H9 (cell line): ENCODE data around the gene SYDE2. TPM values are rescaled to one million over a fixed set of nuclear protein-coding genes. Genes with fewer than 3 reads are reported as not detected.

Experiments
- DNase-seq: peaks from one replicate; pipeline ENCODE4 v3.0.0-alpha.2; 2017
- H2AFZ ChIP-seq: one replicate; pipeline ENCODE4 v1.6.1; 2013; ENCODE audit warnings: mild to moderate bottlenecking, low read length, control low read depth, moderate library complexity
- H2AK5ac ChIP-seq: 2 replicates; pipeline ENCODE4 v1.6.1; 2013; ENCODE audit warnings: low read length, control low read depth, mixed read lengths; ENCODE audit not compliant: insufficient read length
- H2BK120ac ChIP-seq: one replicate; pipeline ENCODE4 v1.6.1; 2013; ENCODE audit warnings: low read depth, mild to moderate bottlenecking, low read length, control low read depth, inconsistent platforms; ENCODE audit not compliant: poor library complexity, severe bottlenecking
- H2BK12ac ChIP-seq: 2 replicates; pipeline ENCODE4 v1.6.1; 2013; ENCODE audit warnings: low read length, control low read depth, mixed read lengths, low read depth; ENCODE audit not compliant: insufficient read length
- H2BK15ac ChIP-seq: 2 replicates; pipeline ENCODE4 v1.6.1; 2013; ENCODE audit warnings: low read depth, low read length, control low read depth
- H2BK20ac ChIP-seq: one replicate; pipeline ENCODE4 v1.6.1; 2013; ENCODE audit warnings: low read depth, mild to moderate bottlenecking, low read length, control low read depth, inconsistent platforms; ENCODE audit not compliant: poor library complexity, severe bottlenecking
- H2BK5ac ChIP-seq: 2 replicates; pipeline ENCODE4 v1.6.1; 2013; ENCODE audit warnings: low read length, control low read depth, mixed read lengths; ENCODE audit not compliant: insufficient read length
- H3K14ac ChIP-seq: 2 replicates; pipeline ENCODE4 v1.6.1; 2013; ENCODE audit warnings: low read length, control low read depth; ENCODE audit not compliant: insufficient read depth
- H3K18ac ChIP-seq: 2 replicates; pipeline ENCODE4 v1.6.1; 2013; ENCODE audit warnings: low read depth, mild to moderate bottlenecking, mixed read lengths, low read length, control low read depth; ENCODE audit not compliant: insufficient read length
- H3K23ac ChIP-seq: 2 replicates; pipeline ENCODE4 v1.6.1; 2013; ENCODE audit warnings: low read length, control low read depth, mixed read lengths, low read depth; ENCODE audit not compliant: insufficient read length
- H3K23me2 ChIP-seq: 2 replicates; pipeline ENCODE4 v1.6.1; 2013; ENCODE audit warnings: low read depth, mild to moderate bottlenecking, mixed read lengths, low read length, control low read depth; ENCODE audit not compliant: insufficient read length, poor library complexity, severe bottlenecking
- H3K27ac ChIP-seq: 2 replicates; pipeline ENCODE4 v1.5.1; 2013; ENCODE audit warnings: low read length, control low read depth, mixed read lengths, low read depth; ENCODE audit not compliant: insufficient read length
- H3K27me3 ChIP-seq: 2 replicates; pipeline ENCODE4 v1.6.1; 2013; ENCODE audit warnings: low read length, control low read depth, inconsistent platforms; ENCODE audit not compliant: insufficient read depth
- H3K4ac ChIP-seq: 2 replicates; pipeline ENCODE4 v1.6.1; 2013; ENCODE audit warnings: low read depth, mild to moderate bottlenecking, control low read depth, inconsistent platforms, low read length, moderate library complexity
- H3K4me1 ChIP-seq: 2 replicates; pipeline ENCODE4 v1.6.1; 2013; ENCODE audit warnings: low read length, control low read depth, inconsistent platforms; ENCODE audit not compliant: insufficient read depth
- H3K4me2 ChIP-seq: 2 replicates; pipeline ENCODE4 v1.6.1; 2013; ENCODE audit warnings: low read length, control low read depth, mixed read lengths; ENCODE audit not compliant: insufficient read length, insufficient read depth
- H3K56ac ChIP-seq: 2 replicates; pipeline ENCODE4 v1.6.1; 2013; ENCODE audit warnings: low read depth, mild to moderate bottlenecking, mixed read lengths, low read length, control low read depth; ENCODE audit not compliant: insufficient read length
- H3K79me1 ChIP-seq: 2 replicates; pipeline ENCODE4 v1.6.1; 2013; ENCODE audit warnings: low read depth, mild to moderate bottlenecking, moderate library complexity, low read length, control low read depth, inconsistent platforms; ENCODE audit not compliant: insufficient read depth, poor library complexity, severe bottlenecking
- H3K79me2 ChIP-seq: 2 replicates; pipeline ENCODE4 v1.6.1; 2013; ENCODE audit warnings: low read length, control low read depth, inconsistent platforms; ENCODE audit not compliant: insufficient read depth
- H3K9ac ChIP-seq: 2 replicates; pipeline ENCODE4 v1.6.1; 2013; ENCODE audit warnings: low read length, control low read depth, mixed read lengths; ENCODE audit not compliant: insufficient read length; ENCODE audit errors: extremely low read depth
- H3K9me3 ChIP-seq: one replicate; pipeline ENCODE4 v1.6.1; 2013; ENCODE audit warnings: low read depth, low read length, inconsistent platforms; ENCODE audit not compliant: control insufficient read depth
- H3T11ph ChIP-seq: one replicate; pipeline ENCODE4 v1.6.1; 2013; ENCODE audit warnings: mild to moderate bottlenecking, low read length, control low read depth, inconsistent platforms
- H4K20me1 ChIP-seq: one replicate; pipeline ENCODE4 v1.6.1; 2013; ENCODE audit not compliant: control insufficient read depth, insufficient read length, insufficient read depth
- H4K5ac ChIP-seq: 2 replicates; pipeline ENCODE4 v1.6.1; 2013; ENCODE audit warnings: low read depth, mild to moderate bottlenecking, mixed read lengths, low read length, control low read depth; ENCODE audit not compliant: insufficient read length
- H4K8ac ChIP-seq: replicated peaks from 2 replicates; pipeline ENCODE4 v1.6.1; 2013; ENCODE audit warnings: low read length, control low read depth, mixed read lengths, low read depth; ENCODE audit not compliant: insufficient read length
- H4K91ac ChIP-seq: 2 replicates; pipeline ENCODE4 v1.6.1; 2013; ENCODE audit warnings: low read depth, mild to moderate bottlenecking, moderate library complexity, mixed read lengths, low read length, control low read depth; ENCODE audit not compliant: insufficient read length
- H3K27ac Mint-ChIP-seq, 3 experiments: 2 replicates in 2 of 3; 3 replicates in 1 of 3; pipeline ENCODE4 v1.8.0; 2020 to 2021; ENCODE audit warnings: mixed read lengths in 3 of 3, mild to moderate bottlenecking in 1 of 3, moderate library complexity in 1 of 3
- H3K27me3 Mint-ChIP-seq: 2 replicates; pipeline ENCODE4 v1.8.0; 2021; ENCODE audit warnings: low read depth, mild to moderate bottlenecking, moderate library complexity, mixed read lengths
- H3K36me3 Mint-ChIP-seq, 3 experiments: 2 replicates in 2 of 3; 3 replicates in 1 of 3; pipeline ENCODE4 v1.8.0; 2020 to 2021; ENCODE audit warnings: low read depth in 3 of 3, mixed read lengths in 3 of 3; ENCODE audit not compliant: insufficient read depth in 1 of 3
- H3K4me1 Mint-ChIP-seq, 2 experiments: 2 replicates each; pipeline ENCODE4 v1.8.0; 2020; ENCODE audit warnings: mixed read lengths in 2 of 2
- H3K4me3 Mint-ChIP-seq, 2 experiments: 2 replicates in 1 of 2; 3 replicates in 1 of 2; pipeline ENCODE4 v1.8.0; 2020 to 2021; ENCODE audit warnings: mild to moderate bottlenecking in 2 of 2, mixed read lengths in 2 of 2, moderate library complexity in 1 of 2
- H3K9me3 Mint-ChIP-seq, 2 experiments: 2 replicates in 1 of 2; 3 replicates in 1 of 2; pipeline ENCODE4 v1.8.0; 2020; ENCODE audit warnings: mild to moderate bottlenecking in 2 of 2, mixed read lengths in 2 of 2, moderate library complexity in 1 of 2
- CTCF ChIP-seq: fragments of 200-600 bp; sonication (generic); conservative IDR thresholded peaks from 3 replicates; pipeline ENCODE4 v1.8.0; 2021; ENCODE audit warnings: antibody characterized with exemption, mild to moderate bottlenecking
- WGBS: extraction: QIAGEN DNeasy Blood & Tissue Kit; methylation state at CpG from one replicate; pipeline ENCODE4 v1.1.7; 2013; ENCODE audit warnings: missing lambda C conversion rate, low lambda C conversion rate, mixed read lengths; ENCODE audit not compliant: insufficient read length; ENCODE audit errors: extremely low coverage; 5-methylcytosine and 5-hydroxymethylcytosine counted together
- total RNA-seq: library from RNA; stranded (reverse); gene quantifications from 2 replicates; pipeline ENCODE4 v1.2.1, GENCODE V29; 2021

SYDE2 gene
- total RNA-seq, 1 experiment from 2014 or later, result 12.4 TPM

- H3K18ac ChIP-seq, result no peak overlapping the region
- H3K79me2 ChIP-seq, result no peaks in the 10 kb centered on the region
- H3K9me3 Mint-ChIP-seq, result peaks cover 0 to 2% of the 10 kb centered on the region in 2 experiments; a peak in 1 of 5 replicates
- H2BK12ac ChIP-seq, result no peak overlapping the region
- no peaks in the 10 kb centered on the region for H4K20me1 ChIP-seq
- no peak overlapping the region for H4K91ac ChIP-seq
- no peak overlapping the region for H2BK120ac ChIP-seq
- no peak overlapping the region for H2BK5ac ChIP-seq
- DNase-seq, result no peak
- H3K4me1 ChIP-seq, result no peaks in the 10 kb centered on the region
- H3K27ac Mint-ChIP-seq, result no peak overlapping the region
- no peaks in the 10 kb centered on the region for H3K9me3 ChIP-seq
- no peak overlapping the region for H2AFZ ChIP-seq
- no peak overlapping the region for H3K4ac ChIP-seq
- H3K4me2 ChIP-seq, result no peak overlapping the region
- H2BK15ac ChIP-seq, result no peak overlapping the region
- TF ChIP-seq CTCF, result no peak
- no peak overlapping the region for H3K14ac ChIP-seq
- H3K4me3 Mint-ChIP-seq, result no peak overlapping the region
- no peak overlapping the region for H2BK20ac ChIP-seq
- no peaks in the 10 kb centered on the region for H3K79me1 ChIP-seq
- H3T11ph ChIP-seq, result no peak overlapping the region
- H3K4me1 Mint-ChIP-seq, result no peaks in the 10 kb centered on the region
- no peaks in the 10 kb centered on the region for H3K27me3 ChIP-seq
- H3K36me3 Mint-ChIP-seq, result peaks cover 4 to 20% (median 14%) of the 10 kb centered on the region in 3 experiments
- no peak overlapping the region for H3K27ac ChIP-seq
- no peak overlapping the region for H2AK5ac ChIP-seq
- no CpG with 5 or more reads among the region's 6 CpGs for whole genome bisulfite sequencing
- no peak overlapping the region for H4K8ac ChIP-seq
- H3K27me3 Mint-ChIP-seq, result no peaks in the 10 kb centered on the region
- H4K5ac ChIP-seq, result no peak overlapping the region
- H3K56ac ChIP-seq, result no peak overlapping the region
- H3K23ac ChIP-seq, result no peak overlapping the region
- H3K9ac ChIP-seq, result no peak overlapping the region
- H3K23me2 ChIP-seq, result no peaks in the 10 kb centered on the region
These were observed 18.1 kb downstream of the SYDE2 start for GRCh38 chr1:85182700-85183099.
